Measurements from ENCODE around the gene PPARG. TPM values are rescaled to one million over a fixed set of nuclear protein-coding genes. Genes with fewer than 3 reads are reported as not detected.

The PPARG gene
- total and polyA plus RNA-seq, 2 of the 8 experiments (the other 6 are each of a cell fraction or from before 2014, with no cell fraction given): 0.06 TPM; not detected in 1

DNA sequence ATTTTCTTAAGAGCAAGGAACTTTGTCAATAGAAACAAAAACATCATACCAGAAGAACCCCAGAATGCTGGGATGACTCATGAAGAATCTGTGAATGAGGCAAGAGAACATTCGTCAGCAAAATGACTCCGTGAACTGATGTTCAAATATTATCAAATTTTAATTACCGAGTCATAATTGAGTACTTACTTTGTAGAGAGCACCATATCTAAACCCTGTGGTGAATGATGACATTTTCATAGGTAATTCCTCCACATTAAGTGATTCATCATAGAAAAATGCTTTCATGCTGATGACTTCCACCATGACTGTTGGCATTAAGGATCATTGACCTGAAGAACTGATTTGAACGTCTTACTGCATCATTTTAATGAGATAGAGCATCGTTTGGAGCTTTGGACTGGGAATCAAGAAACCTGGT, 56.3 kb downstream of the PPARG start:
- WGBS, 2 experiments (ENCODE audit: extremely low coverage in 1 of 2, insufficient coverage in 1 of 2, insufficient read length in 1 of 2, insufficient replicate concordance in 2 of 2, low coverage in 1 of 2, low lambda C conversion rate in 2 of 2, missing lambda C conversion rate in 1 of 2): 78% methylated on average over 5 of the region's 5 CpGs; no CpG with 5 or more reads in 1 of the 2 experiments
- ChIA-PET POLR2A (ENCODE audit: partially characterized antibody) (no interaction called here), CTCF (ENCODE audit: partially characterized antibody) (interaction anchor here (1.0 kb wide), 1 partner anchor 9 kb away, joined by 3 read pairs; no protein-coding TSS in a partner anchor)
- Histone ChIP-seq H2AFZ (ENCODE audit: low read length) (no peak overlapping the region), H3K4me1 (replicated peaks in 1 of 4; ENCODE audit: control insufficient read depth in 3 of 4, insufficient read depth in 4 of 4, low read length in 3 of 4) (peaks cover 0 to 3% (median 0%) of the 10 kb centered on the region in 4 experiments; a peak in 1 of 7 replicates), H3K56ac (replicated peaks; ENCODE audit: insufficient read length, low read depth, low read length) (no peak overlapping the region), H3K27ac (ENCODE audit: low read depth, low read length) (no peak overlapping the region), H3K4ac (replicated peaks; ENCODE audit: insufficient read length, low read depth, low read length) (no peak overlapping the region), H3K23me2 (ENCODE audit: low read depth, low read length) (no peaks in the 10 kb centered on the region), H3K9ac (replicated peaks in 1 of 4; ENCODE audit: extremely low read depth in 1 of 4, low read depth in 3 of 4, low read length in 3 of 4) (no peak overlapping the region), H3K4me2 (ENCODE audit: insufficient read depth in 1 of 2, low read depth in 2 of 2, low read length in 2 of 2) (no peak overlapping the region), H3K14ac (ENCODE audit: insufficient read length) (no peak overlapping the region), H3K23ac (ENCODE audit: insufficient read length) (no peak overlapping the region), H3K79me1 (ENCODE audit: low read depth, low read length) (no peaks in the 10 kb centered on the region), H3K79me2 (ENCODE audit: control insufficient read depth in 1 of 2, insufficient read depth in 2 of 2, low read length in 2 of 2) (no peaks in the 10 kb centered on the region), H2BK20ac (ENCODE audit: low read length) (no peak overlapping the region), H2AK5ac (ENCODE audit: low read depth, low read length) (no peak overlapping the region), H3K27me3 (replicated peaks in 1 of 4; ENCODE audit: control insufficient read depth in 3 of 4, extremely low read depth in 1 of 4, insufficient read depth in 3 of 4, low read length in 3 of 4) (no peaks in the 10 kb centered on the region), H3K36me3 (ENCODE audit: control insufficient read depth in 2 of 4, insufficient read depth in 4 of 4, low read length in 3 of 4) (no peaks in the 10 kb centered on the region), H3K4me3 (ENCODE audit: extremely low read depth in 1 of 4, insufficient read depth in 2 of 4, low read depth in 3 of 4, low read length in 4 of 4) (no peak overlapping the region), H4K8ac (ENCODE audit: extremely low read depth, insufficient read depth, low read length) (no peak overlapping the region), H4K91ac (replicated peaks; ENCODE audit: insufficient read length, low read length) (no peak overlapping the region), H2BK120ac (replicated peaks; ENCODE audit: low read depth, low read length) (no peak overlapping the region), H2BK5ac (ENCODE audit: low read depth, low read length) (no peak overlapping the region), H2BK12ac (ENCODE audit: low read depth, low read length) (no peak overlapping the region), H2BK15ac (ENCODE audit: low read length) (no peak overlapping the region), H3K18ac (ENCODE audit: extremely low read depth, low read length) (no peak overlapping the region), H3K9me3 (ENCODE audit: insufficient read depth in 2 of 2, low read depth in 1 of 2, low read length in 1 of 2) (no peaks in the 10 kb centered on the region), H4K20me1 (replicated peaks in 1 of 2; ENCODE audit: control insufficient read depth in 1 of 2, insufficient read depth in 2 of 2, low read length in 2 of 2) (no peaks in the 10 kb centered on the region), H4K5ac (ENCODE audit: insufficient read length, low read depth, low read length) (no peak overlapping the region)
- no peak for DNase-seq (ENCODE audit: low read depth in 1 of 2, low spot score in 2 of 2)
- TF ChIP-seq CBX5 (IDR thresholded peaks at IDR 0.05; ENCODE audit: low read depth, low read length): no peak
- no peak for TF ChIP-seq ASH2L (IDR thresholded peaks at IDR 0.05; ENCODE audit: low read length)
- TF ChIP-seq KDM4A (IDR thresholded peaks at IDR 0.05; ENCODE audit: low read depth, low read length, severe bottlenecking): no peak
- TF ChIP-seq CEBPB (IDR thresholded peaks at IDR 0.05; ENCODE audit: low read depth, low read length): no peak
- TF ChIP-seq BCL11A (IDR thresholded peaks at IDR 0.05; ENCODE audit: low read depth in 2 of 2, low read length in 2 of 2): no peak
- TF ChIP-seq GTF2F1 (IDR thresholded peaks at IDR 0.05; ENCODE audit: borderline replicate concordance, low read depth, low read length): no peak
- no peak for TF ChIP-seq JUND (IDR thresholded peaks at IDR 0.05; ENCODE audit: low read length)
- no peak for TF ChIP-seq HDAC6 (IDR thresholded peaks at IDR 0.05; ENCODE audit: low read depth, low read length)
- TF ChIP-seq FOSL1 (IDR thresholded peaks at IDR 0.05; ENCODE audit: insufficient read depth, low read depth, low read length): no peak
- FAIRE-seq: no peak
